Retina (tissue), 1 donor: Measurements from ENCODE around the gene SLC33A1.

ENCODE experiments used
- DNase-seq: peaks from one replicate; pipeline ENCODE4 v3.0.0-alpha.2; 2016

SLC33A1 gene

GRCh38 chr3:155790272-155790925 is 63.8 kb downstream of the SLC33A1 start:
- no peak for DNase-seq

GRCh38 chr3:155785662-155786295 is 68.4 kb downstream of the SLC33A1 start:
- no peak for DNase-seq

- no peak for DNase-seq
These were observed 71.8 kb downstream of the SLC33A1 start for GRCh38 chr3:155782390-155782953.

GRCh38 chr3:155780291-155780690 is 73.9 kb downstream of the SLC33A1 start:
- DNase-seq, result no peak

GRCh38 chr3:155778462-155778861 is 75.8 kb downstream of the SLC33A1 start:
- no peak for DNase-seq

GRCh38 chr3:155772801-155773200 is 81.4 kb downstream of the SLC33A1 start:
- DNase-seq, result no peak

GRCh38 chr3:155771126-155771525 is 83.1 kb downstream of the SLC33A1 start:
- no peak for DNase-seq
